ENCODE data around the gene SRF. TPM values are rescaled to one million over a fixed set of nuclear protein-coding genes. Genes with fewer than 3 reads are reported as not detected.
A peak's percentile ranks its signal among the peaks of the same experiment; 100 is the strongest.

SRF gene
- total RNA-seq, 1 donor from 2014 or later = 35.5 TPM

DNA sequence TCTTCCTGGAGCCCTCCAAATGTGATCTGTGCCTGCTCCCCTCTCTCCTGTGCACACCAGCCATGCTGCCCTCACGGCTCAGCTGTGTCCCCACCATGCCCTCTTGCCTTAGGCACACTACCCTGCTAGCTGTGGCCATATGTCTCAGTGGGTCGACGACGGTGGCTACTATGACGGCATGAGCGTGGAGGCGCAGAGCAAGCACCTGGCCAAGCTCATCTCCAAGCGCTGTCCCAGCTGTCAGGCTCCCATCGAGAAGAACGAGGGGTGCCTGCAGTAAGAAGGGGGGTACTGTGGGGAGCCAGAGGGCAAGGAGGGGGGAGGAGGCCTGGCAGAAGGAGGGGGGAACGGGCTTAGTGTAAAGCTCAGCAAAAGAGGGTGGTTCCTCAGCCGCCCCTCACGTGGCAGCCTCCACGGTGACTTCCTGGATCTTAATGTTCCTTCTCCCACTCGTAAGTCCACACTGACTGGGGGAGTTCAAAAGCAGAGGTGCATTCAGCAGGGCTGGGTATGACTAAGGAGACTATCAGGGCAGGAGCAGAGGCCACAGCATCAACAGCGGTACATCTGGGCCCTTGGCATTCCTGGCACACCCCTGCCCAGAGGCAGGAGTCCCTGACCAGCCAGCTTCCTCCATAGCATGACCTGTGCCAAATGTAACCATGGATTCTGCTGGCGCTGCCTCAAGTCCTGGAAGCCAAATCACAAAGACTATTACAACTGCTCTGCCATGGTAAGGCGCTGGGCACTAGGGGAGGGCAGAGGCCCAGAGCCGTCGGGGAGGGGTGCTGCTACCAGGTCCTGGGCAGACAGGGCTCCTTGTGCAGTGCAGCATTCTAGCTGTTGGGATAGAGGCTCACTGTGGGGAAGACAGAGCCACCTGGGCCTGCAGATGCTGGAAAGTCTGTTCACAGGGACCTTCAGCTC lies 50.2 kb downstream of the SRF start:
- Histone ChIP-seq H3K27me3 (ENCODE audit: control insufficient read depth, insufficient read depth, low read length) (no peaks in the 10 kb centered on the region), H3K4me3 (ENCODE audit: low read depth, low read length) (no peak overlapping the region), H3K36me3 (ENCODE audit: control insufficient read depth, insufficient read depth, low read length) (peaks cover 4% of the 10 kb centered on the region)
- TF ChIP-seq, protein P1, sequence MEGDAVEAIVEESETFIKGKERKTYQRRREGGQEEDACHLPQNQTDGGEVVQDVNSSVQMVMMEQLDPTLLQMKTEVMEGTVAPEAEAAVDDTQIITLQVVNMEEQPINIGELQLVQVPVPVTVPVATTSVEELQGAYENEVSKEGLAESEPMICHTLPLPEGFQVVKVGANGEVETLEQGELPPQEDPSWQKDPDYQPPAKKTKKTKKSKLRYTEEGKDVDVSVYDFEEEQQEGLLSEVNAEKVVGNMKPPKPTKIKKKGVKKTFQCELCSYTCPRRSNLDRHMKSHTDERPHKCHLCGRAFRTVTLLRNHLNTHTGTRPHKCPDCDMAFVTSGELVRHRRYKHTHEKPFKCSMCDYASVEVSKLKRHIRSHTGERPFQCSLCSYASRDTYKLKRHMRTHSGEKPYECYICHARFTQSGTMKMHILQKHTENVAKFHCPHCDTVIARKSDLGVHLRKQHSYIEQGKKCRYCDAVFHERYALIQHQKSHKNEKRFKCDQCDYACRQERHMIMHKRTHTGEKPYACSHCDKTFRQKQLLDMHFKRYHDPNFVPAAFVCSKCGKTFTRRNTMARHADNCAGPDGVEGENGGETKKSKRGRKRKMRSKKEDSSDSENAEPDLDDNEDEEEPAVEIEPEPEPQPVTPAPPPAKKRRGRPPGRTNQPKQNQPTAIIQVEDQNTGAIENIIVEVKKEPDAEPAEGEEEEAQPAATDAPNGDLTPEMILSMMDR (IDR thresholded peaks at IDR 0.05; ENCODE audit: insufficient read depth, low read length, poor library complexity, severe bottlenecking) = no peak
- no peak for DNase-seq (ENCODE audit: low read depth)

DNA sequence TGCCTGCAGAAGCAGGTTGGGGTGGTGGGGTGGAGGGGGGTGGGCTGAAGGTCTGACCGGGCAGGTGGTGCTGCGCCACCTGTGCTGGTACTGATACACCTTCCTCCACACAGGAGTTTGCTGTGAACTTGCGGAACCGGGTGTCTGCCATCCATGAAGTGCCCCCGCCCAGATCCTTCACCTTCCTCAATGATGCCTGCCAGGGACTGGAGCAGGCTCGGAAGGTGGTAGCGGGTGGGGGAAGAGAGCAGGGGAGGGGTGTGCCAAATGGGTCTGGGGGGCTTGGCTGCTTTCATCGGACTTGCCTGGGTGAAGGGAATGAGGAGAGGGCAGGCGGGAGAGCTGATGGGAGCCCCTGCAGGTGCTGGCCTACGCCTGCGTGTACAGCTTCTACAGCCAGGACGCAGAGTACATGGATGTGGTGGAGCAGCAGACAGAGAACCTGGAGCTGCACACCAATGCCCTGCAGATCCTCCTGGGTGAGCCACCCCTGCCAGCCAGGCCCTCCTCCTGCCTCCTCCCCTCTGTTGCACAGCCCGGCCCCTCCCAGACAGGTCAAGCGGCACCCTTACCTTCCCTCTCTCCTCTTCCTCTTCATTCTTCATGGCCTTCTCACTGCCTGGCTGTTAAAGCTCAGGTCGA lies 51.5 kb downstream of the SRF start:
- no peak for DNase-seq (ENCODE audit: low read depth)
- TF ChIP-seq, protein P1 (IDR thresholded peaks at IDR 0.05; ENCODE audit: insufficient read depth, low read length, poor library complexity, severe bottlenecking) = no peak
- Histone ChIP-seq H3K4me3 (ENCODE audit: low read depth, low read length) (no peak overlapping the region), H3K36me3 (ENCODE audit: control insufficient read depth, insufficient read depth, low read length) (peaks cover 3% of the 10 kb centered on the region), H3K27me3 (ENCODE audit: control insufficient read depth, insufficient read depth, low read length) (no peaks in the 10 kb centered on the region)

DNA sequence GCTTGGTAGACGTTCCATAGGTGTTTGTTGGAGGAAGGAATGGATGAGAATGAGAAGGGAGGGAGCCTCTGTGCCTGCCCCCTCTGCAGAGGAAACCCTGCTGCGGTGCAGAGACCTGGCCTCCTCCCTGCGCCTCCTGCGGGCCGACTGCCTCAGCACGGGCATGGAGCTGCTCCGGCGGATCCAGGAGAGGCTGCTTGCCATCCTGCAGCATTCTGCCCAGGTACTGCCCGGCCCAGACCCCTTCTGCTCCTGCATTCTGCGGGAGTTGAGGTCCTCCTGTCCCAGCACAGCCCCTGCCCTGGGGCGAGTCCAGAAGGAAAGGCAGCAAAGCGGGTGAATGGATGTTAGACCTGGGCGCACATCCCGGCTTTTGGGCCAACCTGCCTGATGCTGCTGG lies 52.1 kb downstream of the SRF start:
- TF ChIP-seq, protein P1 (IDR thresholded peaks at IDR 0.05; ENCODE audit: insufficient read depth, low read length, poor library complexity, severe bottlenecking) = no peak
- peaks cover 3% of the 10 kb centered on the region for H3K36me3 ChIP-seq (ENCODE audit: control insufficient read depth, insufficient read depth, low read length)

DNA sequence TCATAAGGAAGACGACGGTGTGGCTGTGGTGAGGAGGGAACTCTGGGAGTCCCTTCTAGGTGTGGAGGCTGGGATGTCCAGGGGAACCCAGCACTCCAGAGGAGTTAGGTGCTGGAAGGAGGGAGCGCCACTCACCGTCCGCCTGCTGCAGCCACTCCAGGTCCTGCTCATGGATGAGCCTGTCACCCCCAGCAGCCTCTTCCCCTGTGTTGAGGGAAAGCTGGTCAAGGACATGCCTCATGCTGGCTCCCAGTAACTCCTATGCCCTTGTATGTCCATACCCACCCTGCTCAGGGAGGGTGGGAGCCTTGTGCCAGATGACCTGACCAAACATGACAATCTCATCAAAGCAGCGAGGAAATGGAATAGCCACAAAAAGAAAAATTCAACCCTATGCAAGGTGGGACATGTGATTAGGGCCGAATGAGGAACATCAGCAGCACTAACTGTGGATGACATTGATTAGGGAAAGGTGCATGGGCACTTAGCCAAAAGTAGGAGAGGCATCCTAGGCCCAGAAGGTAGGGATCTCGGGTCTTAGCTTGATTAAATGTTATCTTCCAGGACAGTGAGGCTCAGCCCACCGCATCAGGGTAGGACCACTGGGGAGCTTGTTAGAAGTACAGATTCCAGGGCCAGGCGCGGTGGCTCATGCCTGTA lies 55.3 kb downstream of the SRF start:
- TF ChIP-seq, protein P1 (IDR thresholded peaks at IDR 0.05; ENCODE audit: insufficient read depth, low read length, poor library complexity, severe bottlenecking) = no peak
- H3K36me3 ChIP-seq (ENCODE audit: control insufficient read depth, insufficient read depth, low read length) = peaks cover 3% of the 10 kb centered on the region
- H3K27me3 ChIP-seq (ENCODE audit: control insufficient read depth, insufficient read depth, low read length) = peaks cover 3% of the 10 kb centered on the region
- no peak overlapping the region for H3K4me3 ChIP-seq (ENCODE audit: low read depth, low read length)
- DNase-seq (ENCODE audit: low read depth) = no peak

More for the DNA sequence above, 52.1 kb downstream of the SRF start:
- H3K4me3 ChIP-seq (ENCODE audit: low read depth, low read length) = no peak overlapping the region
- DNase-seq (ENCODE audit: low read depth) = no peak
- H3K27me3 ChIP-seq (ENCODE audit: control insufficient read depth, insufficient read depth, low read length) = no peaks in the 10 kb centered on the region

DNA sequence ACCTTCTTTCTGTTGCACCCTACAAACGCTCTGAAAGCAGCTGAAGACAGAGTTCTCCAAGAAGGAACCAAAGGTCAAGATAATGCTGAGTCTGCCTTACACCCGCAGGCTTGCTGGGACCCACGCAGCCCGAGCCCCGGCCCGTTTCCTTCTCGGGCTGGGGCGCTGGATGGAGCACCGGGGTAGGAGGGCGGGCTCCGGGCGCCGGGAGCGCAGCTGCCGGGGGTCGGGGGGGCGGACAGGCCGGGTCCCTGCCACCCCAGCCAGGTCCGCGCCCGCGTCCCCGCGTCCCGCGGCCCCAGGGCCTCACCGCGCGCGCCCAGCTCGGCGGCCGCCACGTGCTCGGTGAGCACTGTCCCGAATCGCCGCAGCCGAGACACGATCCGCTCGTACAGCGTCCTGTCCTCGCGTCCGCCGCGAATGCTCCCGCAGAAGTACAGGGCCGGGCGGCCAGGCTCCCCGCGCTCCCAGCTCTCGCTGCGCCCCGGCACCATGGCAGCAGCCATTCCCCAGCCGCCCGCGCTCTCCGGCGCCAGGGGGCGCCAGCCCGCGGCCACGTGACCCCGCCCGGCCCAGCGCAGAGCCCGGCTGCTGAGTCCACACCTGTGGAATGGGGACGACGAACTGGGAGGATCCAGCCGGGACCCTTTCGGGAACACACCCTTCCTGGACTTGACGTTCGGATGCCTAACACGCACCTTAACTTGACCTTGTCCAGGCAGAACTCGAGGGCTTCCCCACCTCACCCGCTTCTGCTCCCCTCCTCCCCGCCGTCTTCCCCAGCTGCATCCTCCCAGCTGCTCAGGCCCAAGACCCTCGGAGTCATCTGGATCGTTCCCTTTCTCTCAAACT lies 58.1 kb downstream of the SRF start, which contains the start of gene DNPH1:
DNPH1 (minus strand) TSS at position 531 of the 852 bp plus-strand sequence; CDS start at position 506, 25 bp downstream.
- Histone ChIP-seq H3K4me3 (ENCODE audit: low read depth, low read length) (peak within 1 kb of the TSS; percentile 54), H3K36me3 (ENCODE audit: control insufficient read depth, insufficient read depth, low read length) (peaks cover 1% of the 10 kb centered on the region), H3K27me3 (ENCODE audit: control insufficient read depth, insufficient read depth, low read length) (peaks cover 3% of the 10 kb centered on the region)
- TF ChIP-seq, protein P1 (IDR thresholded peaks at IDR 0.05; ENCODE audit: insufficient read depth, low read length, poor library complexity, severe bottlenecking) = peak; percentile 18
- DNase-seq (ENCODE audit: low read depth) = no peak
